ENCODE data around the gene PITX3. TPM values are rescaled to one million over a fixed set of nuclear protein-coding genes. Genes with fewer than 3 reads are reported as not detected.
A peak's percentile ranks its signal among the peaks of the same experiment; 100 is the strongest.

The PITX3 gene
- total and polyA plus RNA-seq, 2 donors (not counting 3 experiments of a cell fraction or from before 2014, with no cell fraction given) = not detected

GRCh38 chr10:102245082-102245931, 4.0 kb upstream of the PITX3 start, which contains the start of gene GBF1:
Gene GBF1 (plus strand): TSS chr10:102245532. CDS start chr10:102258939, 13,407 bp downstream.
- no peaks in the 10 kb centered on the region for H3K9me1 ChIP-seq (replicated peaks; ENCODE audit: control insufficient read depth, extremely low read depth, insufficient read depth, low read length)
- CTCF ChIA-PET = interaction anchor here (0.8 to 2.7 kb wide), 10 partner anchors 15 to 106 kb away, joined by 3 to 36 read pairs (median 4); no protein-coding TSS in a partner anchor
- POLR2A ChIA-PET = interaction anchor here (0.7 to 1.3 kb wide), 5 partner anchors 13 to 1484 kb away, joined by 3 to 5 read pairs (median 4); no protein-coding TSS in a partner anchor
- H3K36me3 ChIP-seq (ENCODE audit: control insufficient read depth in 2 of 2, extremely low read depth in 1 of 2, insufficient read depth in 2 of 2, low read length in 2 of 2) = no peaks in the 10 kb centered on the region
- peaks cover 8% of the 10 kb centered on the region in 2 experiments for H3K27me3 ChIP-seq (ENCODE audit: control insufficient read depth in 2 of 2, insufficient read depth in 2 of 2, low read length in 2 of 2)
- dilution Hi-C loops (cut with MboI; ENCODE audit: extremely low pct_ligation_motif_present, low sequenced_read_pairs) = loop anchor here (25.0 kb wide), 1 partner anchor 117 kb away; no protein-coding TSS in a partner anchor
- H3K79me2 ChIP-seq (ENCODE audit: control insufficient read depth, insufficient read depth, low read length) = peaks cover 46% of the 10 kb centered on the region
- intact Hi-C loops (cut with micrococcal nuclease) = loop anchor here (1.0 to 5.0 kb wide), 3 partner anchors 37 to 97 kb away; no protein-coding TSS in a partner anchor
- H2AFZ ChIP-seq (ENCODE audit: low read depth, low read length) = peak within 1 kb of the TSS; percentile 86
- peaks cover 29% of the 10 kb centered on the region for H3K4me1 ChIP-seq (ENCODE audit: control insufficient read depth, extremely low read depth, insufficient read depth, low read length)
- H3K27ac ChIP-seq (ENCODE audit: insufficient read depth, low read depth, low read length) = peak within 1 kb of the TSS; percentile 61
- peaks cover 3% of the 10 kb centered on the region for H4K20me1 ChIP-seq (replicated peaks; ENCODE audit: control insufficient read depth, extremely low read depth, insufficient read depth, low read length)
- H3K4me3 ChIP-seq (replicated peaks in 1 of 3; ENCODE audit: insufficient read depth in 1 of 3, low read depth in 1 of 3, low read length in 3 of 3) = peak within 1 kb of the TSS; percentile 59 to 90 (median 85)
- H3K9ac ChIP-seq (replicated peaks; ENCODE audit: extremely low read depth, insufficient read depth, low read length) = peak within 1 kb of the TSS; percentile 81
- DNase-seq (ENCODE audit: low read depth, low spot score) = peak; percentile 100
- BruUV-seq (replicated peaks) = no TSS peak
- H3K4me2 ChIP-seq (ENCODE audit: insufficient read depth, low read length) = peak within 1 kb of the TSS; percentile 83
- peak; percentile 99 for FAIRE-seq
- H3K9me3 ChIP-seq (replicated peaks; ENCODE audit: control insufficient read depth, insufficient read depth, low read length) = no peaks in the 10 kb centered on the region
- TF ChIP-seq POLR2AphosphoS5 (IDR thresholded peaks at IDR 0.05; ENCODE audit: insufficient read depth, low read depth, low read length) = no peak
- TF ChIP-seq POLR2A (IDR thresholded peaks at IDR 0.05; ENCODE audit: low read depth, low read length) = peak; percentile 83

- no peak overlapping the region for H3K9ac ChIP-seq (replicated peaks; ENCODE audit: extremely low read depth, insufficient read depth, low read length)
- dilution Hi-C loops (cut with MboI; ENCODE audit: extremely low pct_ligation_motif_present, low sequenced_read_pairs) = loop anchor here (25.0 kb wide), 1 partner anchor 119 kb away; no protein-coding TSS in a partner anchor
- ChIA-PET POLR2A (no interaction called here), CTCF (interaction anchor here (2.7 kb wide), 1 partner anchor 13 kb away, joined by 36 read pairs; no protein-coding TSS in a partner anchor)
- peaks cover 29% of the 10 kb centered on the region for H3K4me1 ChIP-seq (ENCODE audit: control insufficient read depth, extremely low read depth, insufficient read depth, low read length)
- H4K20me1 ChIP-seq (replicated peaks; ENCODE audit: control insufficient read depth, extremely low read depth, insufficient read depth, low read length) = peaks cover 3% of the 10 kb centered on the region
- peaks cover 25 to 26% of the 10 kb centered on the region in 2 experiments for H3K27me3 ChIP-seq (ENCODE audit: control insufficient read depth in 2 of 2, insufficient read depth in 2 of 2, low read length in 2 of 2)
- H3K9me3 ChIP-seq (replicated peaks; ENCODE audit: control insufficient read depth, insufficient read depth, low read length) = no peaks in the 10 kb centered on the region
- intact Hi-C loops (cut with micrococcal nuclease) = no loop called here
- no peak overlapping the region for H2AFZ ChIP-seq (ENCODE audit: low read depth, low read length)
- BruUV-seq (replicated peaks) = no TSS peak
- H3K36me3 ChIP-seq (ENCODE audit: control insufficient read depth in 2 of 2, extremely low read depth in 1 of 2, insufficient read depth in 2 of 2, low read length in 2 of 2) = no peaks in the 10 kb centered on the region
- no peak overlapping the region for H3K4me3 ChIP-seq (replicated peaks in 1 of 3; ENCODE audit: insufficient read depth in 1 of 3, low read depth in 1 of 3, low read length in 3 of 3)
- no peak overlapping the region for H3K4me2 ChIP-seq (ENCODE audit: insufficient read depth, low read length)
- no peak for TF ChIP-seq FOS (IDR thresholded peaks at IDR 0.05; ENCODE audit: borderline replicate concordance, insufficient read depth, low read length)
- no peak for TF ChIP-seq POLR2A (IDR thresholded peaks at IDR 0.05; ENCODE audit: low read depth, low read length)
- TF ChIP-seq, protein P1, sequence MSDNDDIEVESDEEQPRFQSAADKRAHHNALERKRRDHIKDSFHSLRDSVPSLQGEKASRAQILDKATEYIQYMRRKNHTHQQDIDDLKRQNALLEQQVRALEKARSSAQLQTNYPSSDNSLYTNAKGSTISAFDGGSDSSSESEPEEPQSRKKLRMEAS (IDR thresholded peaks at IDR 0.05; ENCODE audit: insufficient read depth, insufficient read length) = no peak
- no peak for TF ChIP-seq EZH2 (IDR thresholded peaks at IDR 0.05; ENCODE audit: borderline replicate concordance, low read depth, low read length, severe bottlenecking)
- TF ChIP-seq JUN (IDR thresholded peaks at IDR 0.05; ENCODE audit: borderline replicate concordance, insufficient read depth, insufficient read length, low read depth) = no peak
- TF ChIP-seq, protein P2, sequence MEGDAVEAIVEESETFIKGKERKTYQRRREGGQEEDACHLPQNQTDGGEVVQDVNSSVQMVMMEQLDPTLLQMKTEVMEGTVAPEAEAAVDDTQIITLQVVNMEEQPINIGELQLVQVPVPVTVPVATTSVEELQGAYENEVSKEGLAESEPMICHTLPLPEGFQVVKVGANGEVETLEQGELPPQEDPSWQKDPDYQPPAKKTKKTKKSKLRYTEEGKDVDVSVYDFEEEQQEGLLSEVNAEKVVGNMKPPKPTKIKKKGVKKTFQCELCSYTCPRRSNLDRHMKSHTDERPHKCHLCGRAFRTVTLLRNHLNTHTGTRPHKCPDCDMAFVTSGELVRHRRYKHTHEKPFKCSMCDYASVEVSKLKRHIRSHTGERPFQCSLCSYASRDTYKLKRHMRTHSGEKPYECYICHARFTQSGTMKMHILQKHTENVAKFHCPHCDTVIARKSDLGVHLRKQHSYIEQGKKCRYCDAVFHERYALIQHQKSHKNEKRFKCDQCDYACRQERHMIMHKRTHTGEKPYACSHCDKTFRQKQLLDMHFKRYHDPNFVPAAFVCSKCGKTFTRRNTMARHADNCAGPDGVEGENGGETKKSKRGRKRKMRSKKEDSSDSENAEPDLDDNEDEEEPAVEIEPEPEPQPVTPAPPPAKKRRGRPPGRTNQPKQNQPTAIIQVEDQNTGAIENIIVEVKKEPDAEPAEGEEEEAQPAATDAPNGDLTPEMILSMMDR (IDR thresholded peaks at IDR 0.05; ENCODE audit: extremely low read depth in 1 of 2, insufficient read depth in 1 of 2, low read depth in 1 of 2, low read length in 2 of 2) = no peak
- TF ChIP-seq MYC (IDR thresholded peaks at IDR 0.05; ENCODE audit: low read depth, low read length) = no peak
- no peak for TF ChIP-seq POLR2AphosphoS5 (IDR thresholded peaks at IDR 0.05; ENCODE audit: insufficient read depth, low read depth, low read length)
- TF ChIP-seq GATA2 (IDR thresholded peaks at IDR 0.05; ENCODE audit: insufficient read depth, insufficient read length, low read depth, low read length) = no peak
- FAIRE-seq (no peak), DNase-seq (ENCODE audit: low read depth, low spot score) (no peak)
- H3K27ac ChIP-seq (ENCODE audit: insufficient read depth, low read depth, low read length) = no peak overlapping the region
- peaks cover 27% of the 10 kb centered on the region for H3K79me2 ChIP-seq (ENCODE audit: control insufficient read depth, insufficient read depth, low read length)
- no peaks in the 10 kb centered on the region for H3K9me1 ChIP-seq (replicated peaks; ENCODE audit: control insufficient read depth, extremely low read depth, insufficient read depth, low read length)
These were observed 2.0 kb upstream of the PITX3 start for GRCh38 chr10:102243309-102243708.
